DMS53 treated with DMSO at 0.1 percent for 48 hours (cell line): Measurements from ENCODE around the gene HERC2.
"Not testable (repeated sequence)": the region's sequence is repeated elsewhere in the genome, so short reads cannot be mapped to it uniquely, and the experiment has no call there.

Experiments used
- DNase-seq: peaks from one replicate; lab custom pipeline; 2025; ENCODE audit not compliant: unreplicated experiment; lab: John Stamatoyannopoulos, UW

HERC2 gene

DNA sequence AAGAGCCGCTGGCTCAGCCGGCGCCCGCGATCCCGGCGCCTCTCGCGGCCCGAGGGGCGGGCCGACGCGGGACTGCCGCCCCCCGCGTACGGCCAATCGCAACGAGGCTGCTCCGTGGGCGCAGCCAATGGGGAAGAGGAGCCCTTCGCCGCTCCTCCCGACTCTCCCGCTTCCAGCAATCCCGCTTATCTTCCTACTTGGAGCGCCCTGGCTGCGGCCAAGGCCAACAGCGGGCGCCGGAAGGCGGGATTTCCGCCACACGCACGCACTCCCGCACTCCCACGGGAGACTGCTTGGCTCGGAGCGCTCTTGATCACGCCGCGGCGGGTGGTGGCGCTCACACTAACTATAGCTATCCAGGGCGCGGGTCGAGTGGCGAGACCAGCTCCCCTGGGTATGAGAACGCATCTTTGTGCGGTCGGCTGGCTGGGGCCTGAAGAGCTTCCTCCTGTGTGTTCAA is at the start of gene HERC2:
TSS of gene HERC2 (minus strand) at position 51 of the 460 bp plus-strand sequence. CDS start 746 bp downstream, outside the sequence.
- not testable (repeated sequence) for DNase-seq

GRCh38 chr15:28365502-28365901 is 43.5 kb upstream of the HERC2 start:
- not testable (repeated sequence) for DNase-seq

- DNase-seq, result not testable (repeated sequence)
Measured at GRCh38 chr15:28357984-28358383, 36.0 kb upstream of the HERC2 start, which contains the start of gene GOLGA6L24. GOLGA6L24 (minus strand) TSS chr15:28358084; CDS start chr15:28358023, 61 bp downstream.

DNA sequence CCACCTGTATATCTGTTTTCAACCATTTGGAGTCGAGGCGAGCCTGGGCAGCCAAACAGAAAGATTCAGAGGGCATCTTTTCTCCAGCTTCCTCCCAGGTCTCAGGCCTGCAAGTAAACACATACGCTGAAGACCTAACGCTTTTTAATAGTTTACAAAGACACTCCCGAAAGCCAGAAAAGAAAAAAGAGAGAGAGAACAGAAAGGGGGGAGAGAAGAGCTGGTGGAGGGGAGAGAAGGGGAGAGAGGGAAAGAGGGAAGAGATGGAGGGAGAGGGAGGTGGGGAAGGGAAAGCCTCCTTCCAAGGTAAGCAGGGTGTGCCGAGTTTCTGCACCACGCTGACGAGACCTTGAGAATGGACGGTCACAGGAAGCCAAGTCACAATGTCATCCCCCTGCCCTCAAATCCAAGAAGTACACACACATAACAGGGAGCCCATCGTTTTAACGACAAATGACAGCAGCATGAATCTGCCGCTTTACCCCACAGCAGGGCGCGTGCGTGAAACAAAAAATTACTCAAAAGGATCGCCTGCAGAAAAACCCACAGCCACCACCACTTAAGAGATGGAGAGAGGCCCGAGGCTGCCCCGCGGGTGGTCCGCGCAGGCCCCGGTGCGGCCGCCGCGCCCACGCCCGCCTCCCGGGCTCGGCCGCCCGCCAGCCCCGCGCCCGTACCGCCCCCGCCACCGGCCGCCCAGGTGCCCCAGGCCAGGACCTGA is 461 bp downstream of the HERC2 start:
- DNase-seq, result not testable (repeated sequence)

DNA sequence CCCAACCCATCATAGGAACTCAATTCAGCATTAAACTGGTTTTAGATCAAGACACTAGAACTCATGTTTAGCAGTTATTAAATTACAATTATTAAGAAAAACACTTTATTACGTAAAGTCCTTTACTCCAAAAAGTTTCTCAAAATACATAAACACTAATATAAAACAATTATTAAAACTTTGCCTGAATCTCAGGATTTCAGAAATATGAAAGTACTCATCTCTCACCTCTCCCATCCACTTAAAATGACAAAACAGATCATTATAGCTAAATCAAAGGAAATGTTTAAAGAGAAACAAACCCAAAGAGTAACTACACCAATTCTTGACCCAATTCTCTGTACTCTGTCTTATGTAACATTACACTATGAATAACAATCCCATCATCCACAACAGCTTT is 2.3 kb downstream of the HERC2 start:
- DNase-seq, result not testable (repeated sequence)

DNA sequence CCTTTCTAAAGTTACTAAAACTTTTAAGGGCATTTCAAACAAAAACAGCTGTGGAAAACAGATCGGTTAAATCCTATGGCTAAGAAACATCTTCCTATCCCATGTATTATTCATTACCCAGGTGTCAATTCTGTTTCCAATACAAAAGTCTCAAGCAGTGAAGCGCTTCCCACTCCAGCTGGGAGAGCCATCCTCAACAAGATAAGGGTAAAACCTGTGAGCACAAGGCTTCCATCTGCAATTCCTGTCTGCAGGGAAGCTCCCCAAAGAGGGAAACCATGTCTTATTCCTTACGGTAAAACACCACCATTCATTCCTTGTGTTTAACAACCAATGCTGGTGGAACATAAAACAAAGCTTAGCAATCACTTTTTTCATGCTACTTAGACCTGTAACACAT is 3.2 kb downstream of the HERC2 start:
- not testable (repeated sequence) for DNase-seq

DNA sequence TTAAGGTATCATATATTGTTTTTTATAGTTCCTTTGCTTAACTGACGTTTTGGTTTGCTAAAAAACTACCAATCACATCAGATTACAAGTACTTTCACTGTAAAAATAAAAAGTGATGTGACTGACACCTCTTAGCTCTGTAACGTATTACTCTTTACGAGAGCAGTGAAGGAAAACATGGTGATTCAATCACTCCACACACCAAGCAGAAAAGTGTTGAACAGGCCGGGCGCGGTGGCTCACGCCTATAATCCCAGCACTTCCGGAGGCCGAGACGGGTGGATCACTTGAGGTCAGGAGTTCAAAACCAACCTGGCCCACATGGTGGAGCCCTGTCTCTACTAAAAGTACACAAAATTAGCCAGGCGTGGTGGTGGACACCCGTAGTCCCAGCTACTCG is 3.9 kb downstream of the HERC2 start:
- DNase-seq, result not testable (repeated sequence)

DNA sequence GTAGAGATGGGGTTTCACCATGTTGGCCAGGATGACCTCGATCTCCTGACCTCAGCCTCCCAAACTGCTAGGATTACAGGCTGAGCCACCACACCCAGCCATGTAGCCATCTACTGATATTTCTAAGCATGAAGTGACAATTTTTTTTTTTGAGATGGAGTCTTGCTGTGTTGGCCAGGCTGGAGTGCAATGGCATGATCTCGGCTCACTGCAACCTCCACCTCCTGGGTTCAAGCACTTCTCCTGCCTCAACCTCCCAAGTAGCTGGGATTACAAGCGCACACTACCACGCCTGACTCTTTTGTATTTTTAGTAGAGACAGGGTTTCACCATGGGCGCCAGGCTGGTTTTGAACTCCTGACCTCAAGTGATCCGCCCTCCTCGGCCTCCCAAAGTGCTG is 5.0 kb downstream of the HERC2 start:
- DNase-seq, result not testable (repeated sequence)

DNA sequence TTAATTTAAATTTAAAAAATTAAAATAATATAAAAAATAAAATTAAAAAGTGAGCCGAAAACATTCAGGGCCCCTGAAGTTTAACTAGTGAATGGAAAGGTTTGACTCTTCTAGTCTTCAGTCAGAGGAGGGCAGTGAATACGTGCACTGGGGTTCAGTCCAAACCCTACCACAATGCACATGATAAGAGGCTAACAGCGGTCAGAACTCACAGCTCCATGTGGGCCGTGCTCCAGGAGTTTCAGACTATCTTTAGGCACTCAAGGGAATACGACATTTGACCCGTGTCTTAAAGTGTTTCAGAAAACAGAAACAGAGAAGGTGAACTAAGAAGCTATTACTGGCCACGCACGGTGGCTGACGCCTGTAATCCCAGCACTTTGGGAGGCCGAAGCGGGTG is 11.5 kb downstream of the HERC2 start:
- DNase-seq, result not testable (repeated sequence)

GRCh38 chr15:28308718-28309117 is 13.3 kb downstream of the HERC2 start:
- DNase-seq, result not testable (repeated sequence)

- not testable (repeated sequence) for DNase-seq
Measured at GRCh38 chr15:28305700-28306099, 16.3 kb downstream of the HERC2 start.

DNA sequence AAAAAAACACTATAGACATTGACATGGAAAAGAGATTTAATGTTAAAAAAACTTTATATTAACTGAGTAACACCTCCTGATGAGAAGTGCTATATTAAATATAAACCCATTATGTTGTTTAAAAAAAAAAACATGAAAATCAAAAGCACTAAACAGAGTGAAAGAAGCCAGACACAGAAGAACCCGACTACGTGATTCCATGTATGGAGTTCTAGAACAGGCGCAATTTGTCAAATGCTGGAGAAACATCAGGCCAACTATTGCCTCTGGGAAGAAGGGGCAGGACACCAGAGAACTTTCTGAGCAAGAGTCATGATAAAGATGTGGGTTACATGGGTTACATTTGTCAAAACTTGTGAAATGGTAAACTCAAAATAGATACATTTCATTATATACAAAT is 24.5 kb downstream of the HERC2 start:
- not testable (repeated sequence) for DNase-seq

GRCh38 chr15:28296814-28297213 is 25.2 kb downstream of the HERC2 start:
- not testable (repeated sequence) for DNase-seq

- not testable (repeated sequence) for DNase-seq
Measured at GRCh38 chr15:28295009-28295563, 26.9 kb downstream of the HERC2 start.

GRCh38 chr15:28294560-28294959 is 27.4 kb downstream of the HERC2 start:
- not testable (repeated sequence) for DNase-seq

- no peak for DNase-seq
Measured at GRCh38 chr15:28289694-28290463, 32.1 kb downstream of the HERC2 start.

DNA sequence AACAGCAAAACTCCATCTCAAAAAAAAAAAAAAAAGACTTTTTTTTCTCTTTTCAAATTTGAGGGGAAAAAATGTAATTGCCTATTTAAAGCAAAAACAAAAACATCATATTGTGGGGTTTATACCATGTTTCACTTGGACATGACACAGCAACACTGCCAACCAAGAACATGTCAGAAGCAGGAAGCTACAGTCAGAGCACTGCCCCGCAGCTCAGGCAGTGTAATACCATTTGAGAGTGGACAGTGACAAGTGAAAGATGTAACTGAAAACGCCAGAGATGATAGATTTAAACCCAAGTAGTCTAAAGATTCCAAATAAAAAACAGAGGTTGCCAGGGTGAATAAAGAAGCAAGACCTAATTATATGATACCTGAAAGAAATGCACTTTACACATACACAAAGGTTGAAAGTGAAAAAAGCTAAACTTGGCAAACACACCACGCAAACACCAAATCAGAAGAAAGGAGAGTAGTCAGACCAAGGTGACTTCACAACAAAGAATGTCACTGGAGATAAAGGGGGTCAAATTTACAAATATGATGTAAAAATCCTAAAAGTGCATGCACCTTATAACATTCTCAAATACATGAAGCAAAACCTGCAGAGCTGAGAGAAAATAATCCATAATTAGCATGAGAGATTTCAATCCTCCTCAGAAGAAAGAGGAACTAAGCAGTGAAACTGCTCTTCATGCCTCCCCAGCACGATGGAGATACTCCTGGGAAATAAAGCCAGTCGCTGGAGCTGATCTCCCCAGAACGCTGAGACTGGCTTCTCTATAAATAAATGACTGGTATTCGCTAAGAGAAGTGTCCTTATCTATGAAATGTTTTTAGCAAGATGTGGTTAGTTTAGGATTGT is 32.9 kb downstream of the HERC2 start:
- DNase-seq, result not testable (repeated sequence)

GRCh38 chr15:28286659-28287058 is 35.3 kb downstream of the HERC2 start:
- DNase-seq, result not testable (repeated sequence)

GRCh38 chr15:28286031-28286430 is 35.9 kb downstream of the HERC2 start:
- no peak for DNase-seq

- no peak for DNase-seq
Measured at GRCh38 chr15:28281876-28282275, 40.1 kb downstream of the HERC2 start.

DNA sequence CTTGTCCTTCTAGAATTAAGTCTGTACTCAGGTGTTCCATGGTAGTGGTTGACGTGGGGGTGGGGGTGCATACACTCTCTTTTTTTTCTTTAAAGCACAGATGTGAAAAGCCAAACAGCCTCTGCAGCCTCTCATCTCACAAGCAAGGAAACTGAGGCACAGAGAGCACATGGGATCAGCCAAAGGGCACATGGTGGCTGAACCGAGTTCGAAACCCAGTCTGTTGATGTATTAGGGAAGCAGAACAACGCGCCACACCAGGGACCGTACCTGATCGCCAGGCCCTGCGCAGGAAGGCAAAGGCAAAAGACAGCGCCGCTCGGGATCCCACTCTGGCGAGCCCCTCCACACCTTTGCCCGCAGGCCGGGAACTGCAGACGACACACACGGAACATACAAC is 47.3 kb downstream of the HERC2 start:
- DNase-seq, result no peak
